Suprapubic skin (tissue), 4 donors: Measurements from ENCODE around the gene ALG12. TPM values are rescaled to one million over a fixed set of nuclear protein-coding genes. Genes with fewer than 3 reads are reported as not detected.

Experiments used
- DNase-seq, 2 donors: peaks; one replicate each; pipeline ENCODE4 v3.0.0-alpha.2; 2019; ENCODE audit warnings: low spot score in 2 of 2
- H3K27ac ChIP-seq: fragments of 200-600 bp; sonication (generic); one replicate; pipeline ENCODE4 v1.5.1; 2019
- H3K27me3 ChIP-seq: fragments of 200-600 bp; sonication (generic); one replicate; pipeline ENCODE4 v1.5.1; 2019
- H3K36me3 ChIP-seq: fragments of 200-600 bp; sonication (generic); one replicate; pipeline ENCODE4 v1.5.1; 2019
- H3K4me1 ChIP-seq: fragments of 200-600 bp; sonication (generic); one replicate; pipeline ENCODE4 v1.5.1; 2019
- H3K4me3 ChIP-seq: fragments of 200-600 bp; sonication (generic); one replicate; pipeline ENCODE4 v1.5.1; 2019; ENCODE audit warnings: mild to moderate bottlenecking
- H3K9me3 ChIP-seq: fragments of 200-600 bp; sonication (generic); one replicate; pipeline ENCODE4 v1.5.1; 2019
- EP300 ChIP-seq: sonication (generic); formaldehyde crosslinking; IDR thresholded peaks from one replicate; pipeline ENCODE4 v1.6.1; 2017; ENCODE audit warnings: antibody characterized with exemption
- POLR2A ChIP-seq, 2 donors: fragments of 450-650 bp; IDR thresholded peaks; one replicate each; pipeline ENCODE4 v1.6.1; 2017; ENCODE audit warnings: antibody characterized with exemption in 2 of 2, mild to moderate bottlenecking in 2 of 2, moderate library complexity in 2 of 2
- POLR2AphosphoS5 ChIP-seq, 3 donors: sonication (generic); formaldehyde crosslinking; IDR thresholded peaks; one replicate each; pipeline ENCODE4 v1.6.1; 2017; ENCODE audit warnings: antibody characterized with exemption in 3 of 3
- WGBS: methylation state at CpG from one replicate; pipeline ENCODE4 v1.1.5; 2018; 5-methylcytosine and 5-hydroxymethylcytosine counted together
- total RNA-seq, 4 donors: library from RNA; depleted of rRNA; stranded (reverse); fragments of >200 nt; gene quantifications; one replicate each; pipeline ENCODE4 v1.1.0, GENCODE V29; 2016
- TF ChIP-seq, protein P1 (sequence below), 2 donors: fragments of 200-600 bp in 1 of 2; fragments of 450-650 bp in 1 of 2; sonication (generic) in 1 of 2; IDR thresholded peaks; one replicate each; pipeline ENCODE4 v1.5.1; 2016 to 2019; ENCODE audit warnings: antibody characterized with exemption in 2 of 2, mild to moderate bottlenecking in 1 of 2, moderate library complexity in 1 of 2

ALG12 gene
- total RNA-seq, 4 donors from 2014 or later, result 13.2 to 23.8 (median 16.8) TPM

DNA sequence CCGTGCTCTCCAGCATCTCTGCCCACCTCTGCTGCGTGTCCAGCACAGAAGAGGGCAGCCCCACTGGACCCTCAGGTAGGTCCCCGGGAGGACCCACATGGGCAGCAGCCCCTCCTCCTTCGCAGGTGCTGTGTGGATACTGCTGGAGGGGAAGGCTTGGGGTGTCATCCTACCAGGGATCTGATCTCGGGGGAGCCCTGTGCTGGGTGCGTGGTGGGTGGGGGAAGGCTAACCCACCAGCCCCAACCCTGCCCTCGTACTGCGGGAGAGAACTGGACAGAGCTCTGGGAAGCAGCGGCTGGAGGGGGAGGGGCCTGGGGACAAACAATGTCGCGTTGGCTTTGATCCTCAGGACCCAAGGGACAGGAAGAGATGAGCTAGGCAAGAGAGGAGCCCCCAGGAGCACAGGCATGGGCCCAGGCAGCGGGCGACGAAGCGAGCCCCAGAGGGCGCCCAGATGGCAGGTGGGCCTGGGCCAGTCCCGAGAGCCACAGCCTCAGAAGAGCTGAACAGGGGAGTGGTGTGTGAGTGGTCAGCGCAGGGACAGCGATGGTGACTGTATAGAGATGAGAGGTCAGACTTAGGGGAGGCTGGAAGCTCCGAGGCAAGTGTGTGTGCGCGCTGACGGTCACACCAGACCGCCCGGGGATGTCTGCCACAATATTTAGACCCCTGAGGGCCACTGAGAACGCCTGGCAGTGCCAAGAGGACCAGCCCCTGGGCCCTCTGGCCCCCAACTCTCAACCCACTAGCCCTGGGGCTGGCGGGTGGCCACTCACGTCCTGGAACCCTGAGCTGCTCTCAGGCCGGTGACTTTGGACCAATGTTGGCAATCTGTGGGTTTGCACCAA, 40.9 kb upstream of the ALG12 start:
- 73% methylated on average over 16 of the region's 29 CpGs for WGBS
- DNase-seq, result peak in 1 of 2 donors; percentile 70
- Histone ChIP-seq H3K36me3 (peaks cover 25% of the 10 kb centered on the region), H3K27ac (peak overlapping the region; percentile 99), H3K27me3 (no peaks in the 10 kb centered on the region), H3K9me3 (no peaks in the 10 kb centered on the region), H3K4me1 (peaks cover 62% of the 10 kb centered on the region), H3K4me3 (peak overlapping the region; percentile 97)
- no peak for TF ChIP-seq POLR2A (IDR thresholded peaks at IDR 0.05)
- TF ChIP-seq POLR2AphosphoS5 (IDR thresholded peaks at IDR 0.05), result no peak
- no peak for TF ChIP-seq EP300
- TF ChIP-seq, protein P1, sequence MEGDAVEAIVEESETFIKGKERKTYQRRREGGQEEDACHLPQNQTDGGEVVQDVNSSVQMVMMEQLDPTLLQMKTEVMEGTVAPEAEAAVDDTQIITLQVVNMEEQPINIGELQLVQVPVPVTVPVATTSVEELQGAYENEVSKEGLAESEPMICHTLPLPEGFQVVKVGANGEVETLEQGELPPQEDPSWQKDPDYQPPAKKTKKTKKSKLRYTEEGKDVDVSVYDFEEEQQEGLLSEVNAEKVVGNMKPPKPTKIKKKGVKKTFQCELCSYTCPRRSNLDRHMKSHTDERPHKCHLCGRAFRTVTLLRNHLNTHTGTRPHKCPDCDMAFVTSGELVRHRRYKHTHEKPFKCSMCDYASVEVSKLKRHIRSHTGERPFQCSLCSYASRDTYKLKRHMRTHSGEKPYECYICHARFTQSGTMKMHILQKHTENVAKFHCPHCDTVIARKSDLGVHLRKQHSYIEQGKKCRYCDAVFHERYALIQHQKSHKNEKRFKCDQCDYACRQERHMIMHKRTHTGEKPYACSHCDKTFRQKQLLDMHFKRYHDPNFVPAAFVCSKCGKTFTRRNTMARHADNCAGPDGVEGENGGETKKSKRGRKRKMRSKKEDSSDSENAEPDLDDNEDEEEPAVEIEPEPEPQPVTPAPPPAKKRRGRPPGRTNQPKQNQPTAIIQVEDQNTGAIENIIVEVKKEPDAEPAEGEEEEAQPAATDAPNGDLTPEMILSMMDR (IDR thresholded peaks at IDR 0.05), result no peak

DNA sequence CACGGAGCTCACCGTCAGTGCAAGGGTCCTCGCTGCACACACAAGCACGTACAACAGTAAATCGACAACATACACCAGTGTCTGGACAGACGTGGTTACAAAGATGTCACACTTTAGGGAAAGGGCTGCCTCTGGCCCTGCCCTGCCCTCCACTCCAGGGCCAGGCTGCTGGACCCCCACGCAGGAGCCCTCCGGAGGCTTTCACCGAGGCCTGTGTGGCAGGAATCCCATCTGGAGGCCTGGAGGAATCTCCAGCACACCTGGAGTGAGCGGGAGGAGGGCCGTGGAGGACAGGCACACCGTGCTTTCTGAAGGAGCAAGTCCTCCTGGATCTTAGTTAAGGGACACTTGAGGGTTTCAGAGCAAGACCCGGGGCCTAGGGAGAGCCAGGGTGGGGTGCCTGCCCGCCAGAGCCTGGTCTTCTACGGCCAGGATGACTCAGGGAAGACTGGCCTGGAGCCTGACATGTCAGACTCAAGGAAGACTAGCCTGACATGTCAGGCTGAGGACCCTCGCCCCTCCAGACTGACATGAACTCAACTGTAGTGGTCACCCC, 40.2 kb upstream of the ALG12 start:
- H3K4me3 ChIP-seq, result no peak overlapping the region
- peak in 1 of 2 donors; percentile 60 for DNase-seq
- peaks cover 62% of the 10 kb centered on the region for H3K4me1 ChIP-seq
- no peaks in the 10 kb centered on the region for H3K9me3 ChIP-seq
- 86% methylated on average over 8 of the region's 16 CpGs for WGBS
- H3K27me3 ChIP-seq, result no peaks in the 10 kb centered on the region
- peaks cover 18% of the 10 kb centered on the region for H3K36me3 ChIP-seq
- TF ChIP-seq POLR2A (IDR thresholded peaks at IDR 0.05) (no peak), EP300 (no peak), POLR2AphosphoS5 (IDR thresholded peaks at IDR 0.05) (no peak)
- TF ChIP-seq, protein P1 (IDR thresholded peaks at IDR 0.05), result no peak
- H3K27ac ChIP-seq, result no peak overlapping the region

DNA sequence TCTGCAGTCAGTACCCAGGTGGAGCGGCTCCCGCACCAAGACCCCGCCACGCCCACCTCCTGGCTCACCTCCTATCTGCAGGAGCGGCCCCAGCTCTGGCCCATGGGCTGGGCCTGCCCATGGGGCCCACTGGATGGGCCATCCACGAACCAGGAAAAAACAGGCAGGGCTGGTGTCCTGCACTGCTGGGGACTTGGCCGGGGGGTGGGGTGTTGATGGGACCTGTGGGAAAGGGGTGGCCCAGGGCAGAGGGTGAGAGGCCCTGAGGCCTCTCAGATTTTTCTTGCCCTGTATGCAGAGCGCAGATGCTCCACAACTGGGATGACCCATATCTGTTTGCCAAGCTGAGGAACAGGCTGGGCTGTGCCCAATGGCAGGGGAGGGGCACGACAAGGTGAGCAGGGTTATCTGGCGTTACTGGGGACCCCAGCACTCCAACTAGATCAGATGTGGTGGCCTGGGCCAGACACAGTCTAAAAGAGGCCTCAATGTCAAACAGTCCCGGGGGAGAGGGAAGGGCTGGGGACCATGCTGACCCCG, 39.7 kb upstream of the ALG12 start:
- no peaks in the 10 kb centered on the region for H3K9me3 ChIP-seq
- peaks cover 62% of the 10 kb centered on the region for H3K4me1 ChIP-seq
- H3K36me3 ChIP-seq, result peaks cover 13% of the 10 kb centered on the region
- H3K27me3 ChIP-seq, result no peaks in the 10 kb centered on the region
- no peak overlapping the region for H3K4me3 ChIP-seq
- 76% methylated on average over 7 of the region's 12 CpGs for WGBS
- TF ChIP-seq EP300, result no peak
- no peak for TF ChIP-seq POLR2AphosphoS5 (IDR thresholded peaks at IDR 0.05)
- TF ChIP-seq POLR2A (IDR thresholded peaks at IDR 0.05), result no peak
- TF ChIP-seq, protein P1 (IDR thresholded peaks at IDR 0.05), result no peak
- H3K27ac ChIP-seq, result no peak overlapping the region
- DNase-seq, result peak in 1 of 2 donors; percentile 64

DNA sequence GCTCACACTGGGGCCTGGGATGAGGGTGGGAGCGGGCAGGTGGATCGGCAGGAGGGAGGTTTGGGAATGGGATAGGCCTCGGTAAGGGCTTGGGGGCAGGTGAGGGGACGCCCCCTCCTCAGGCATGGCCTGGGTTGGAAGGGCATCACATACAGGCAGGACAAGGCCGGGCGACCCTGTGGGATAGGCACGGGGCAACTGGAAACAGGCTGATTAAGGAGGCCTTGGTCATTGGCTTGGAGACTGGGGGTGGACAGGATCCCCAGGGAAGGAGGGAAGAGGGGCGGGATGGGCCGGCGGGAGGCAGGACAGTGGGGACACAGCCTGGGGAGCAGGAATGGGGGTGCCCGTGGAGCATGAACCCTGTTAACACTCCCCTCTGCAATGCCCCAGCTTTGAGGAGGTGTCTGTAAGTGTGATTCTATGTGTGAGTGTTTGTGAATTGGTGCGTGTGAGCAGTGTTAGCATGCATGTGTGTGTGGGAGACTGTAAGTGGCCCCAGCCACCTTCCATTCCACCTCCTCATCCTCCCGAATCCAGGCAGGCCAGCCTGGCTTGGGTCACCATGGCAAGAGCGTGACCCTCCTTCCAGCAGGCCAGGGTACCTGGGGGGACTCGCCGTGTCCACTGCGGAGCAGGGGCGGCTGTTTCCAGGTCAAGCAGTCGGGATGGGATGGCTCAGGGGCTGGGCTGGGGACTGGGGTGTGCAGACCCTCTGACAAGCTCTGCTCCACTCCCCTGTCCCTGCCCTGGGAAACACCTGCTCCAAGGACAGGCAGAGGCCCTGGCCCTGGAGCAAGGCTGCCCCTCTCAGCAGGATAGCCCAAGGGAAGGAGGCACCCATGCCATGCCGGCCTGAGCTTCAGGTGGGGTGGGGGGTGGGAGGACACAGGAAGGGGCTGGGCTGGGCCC, 38.9 kb upstream of the ALG12 start:
- peaks cover 9% of the 10 kb centered on the region for H3K36me3 ChIP-seq
- 91% methylated on average over 19 of the region's 20 CpGs for WGBS
- peak in 1 of 2 donors; percentile 64 for DNase-seq
- peaks cover 64% of the 10 kb centered on the region for H3K4me1 ChIP-seq
- H3K4me3 ChIP-seq, result no peak overlapping the region
- H3K27me3 ChIP-seq, result no peaks in the 10 kb centered on the region
- TF ChIP-seq POLR2A (IDR thresholded peaks at IDR 0.05) (no peak), POLR2AphosphoS5 (IDR thresholded peaks at IDR 0.05) (no peak), EP300 (no peak)
- TF ChIP-seq, protein P1 (IDR thresholded peaks at IDR 0.05), result no peak
- peak overlapping the region; percentile 66 for H3K27ac ChIP-seq
- H3K9me3 ChIP-seq, result no peaks in the 10 kb centered on the region
